ENCODE measurements around the gene ERI3. TPM values are rescaled to one million over a fixed set of nuclear protein-coding genes. Genes with fewer than 3 reads are reported as not detected.

ERI3 gene
- polyA plus RNA-seq, 3 donors, result 26.4 to 35.0 (median 26.6) TPM

DNA sequence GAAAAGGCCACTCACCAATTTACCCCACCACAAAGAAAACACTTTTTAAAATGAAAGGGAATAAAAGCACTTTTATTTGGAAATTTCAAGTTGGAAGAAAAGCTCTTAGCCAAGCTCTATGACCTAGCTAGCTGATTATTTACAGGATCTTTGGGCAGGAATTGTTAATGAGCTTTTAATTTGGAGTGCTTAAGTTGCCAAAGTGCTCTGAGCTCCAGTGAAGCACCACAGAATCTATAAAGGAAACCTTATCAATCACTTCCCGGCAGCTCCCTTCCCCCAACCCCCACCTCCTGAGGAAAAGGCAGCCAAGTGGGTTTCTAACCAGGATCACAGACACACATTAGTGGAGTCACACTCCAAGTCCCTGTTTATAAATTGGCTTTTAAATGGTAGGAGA, 1.5 kb downstream of the ERI3 start:
- Mint-ChIP-seq H3K9me3 (no peaks in the 10 kb centered on the region), H3K36me3 (peaks cover 3 to 5% of the 10 kb centered on the region in 2 donors), H3K27ac (peak overlapping the region in 2 of 7 donors; percentile 19 to 50), H3K27me3 (ENCODE audit: low read depth in 3 of 3) (no peaks in the 10 kb centered on the region), H3K4me3 (no peak overlapping the region), H3K4me1 (peaks cover 20% of the 10 kb centered on the region)
- DNase-seq, result no peak
- no peaks in the 10 kb centered on the region for H4K20me1 ChIP-seq (ENCODE audit: insufficient read depth, low read length)
- WGBS (ENCODE audit: insufficient coverage), result no CpG with 5 or more reads among the region's 1 CpG
- H2AFZ ChIP-seq (ENCODE audit: insufficient read depth, low read depth, low read length, poor library complexity, severe bottlenecking), result no peak overlapping the region
- H3K9ac ChIP-seq (ENCODE audit: insufficient read depth, low read length, poor library complexity, severe bottlenecking), result no peak overlapping the region
- no peaks in the 10 kb centered on the region for H3K9me3 ChIP-seq (replicated peaks in 1 of 2; ENCODE audit: control insufficient read depth in 1 of 2, insufficient read depth in 1 of 2, low read length in 2 of 2)
- no peak overlapping the region for H3K27ac ChIP-seq (ENCODE audit: low read depth in 1 of 2, low read length in 2 of 2)
- TF ChIP-seq, protein P1, sequence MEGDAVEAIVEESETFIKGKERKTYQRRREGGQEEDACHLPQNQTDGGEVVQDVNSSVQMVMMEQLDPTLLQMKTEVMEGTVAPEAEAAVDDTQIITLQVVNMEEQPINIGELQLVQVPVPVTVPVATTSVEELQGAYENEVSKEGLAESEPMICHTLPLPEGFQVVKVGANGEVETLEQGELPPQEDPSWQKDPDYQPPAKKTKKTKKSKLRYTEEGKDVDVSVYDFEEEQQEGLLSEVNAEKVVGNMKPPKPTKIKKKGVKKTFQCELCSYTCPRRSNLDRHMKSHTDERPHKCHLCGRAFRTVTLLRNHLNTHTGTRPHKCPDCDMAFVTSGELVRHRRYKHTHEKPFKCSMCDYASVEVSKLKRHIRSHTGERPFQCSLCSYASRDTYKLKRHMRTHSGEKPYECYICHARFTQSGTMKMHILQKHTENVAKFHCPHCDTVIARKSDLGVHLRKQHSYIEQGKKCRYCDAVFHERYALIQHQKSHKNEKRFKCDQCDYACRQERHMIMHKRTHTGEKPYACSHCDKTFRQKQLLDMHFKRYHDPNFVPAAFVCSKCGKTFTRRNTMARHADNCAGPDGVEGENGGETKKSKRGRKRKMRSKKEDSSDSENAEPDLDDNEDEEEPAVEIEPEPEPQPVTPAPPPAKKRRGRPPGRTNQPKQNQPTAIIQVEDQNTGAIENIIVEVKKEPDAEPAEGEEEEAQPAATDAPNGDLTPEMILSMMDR (IDR thresholded peaks at IDR 0.05), result no peak
- H3K36me3 ChIP-seq (replicated peaks in 1 of 2; ENCODE audit: control insufficient read depth in 1 of 2, insufficient read depth in 2 of 2, low read length in 2 of 2), result no peaks in the 10 kb centered on the region
- H3K4me3 ChIP-seq (replicated peaks in 1 of 3; ENCODE audit: low read depth in 2 of 3, low read length in 3 of 3), result no peak overlapping the region
- no peaks in the 10 kb centered on the region for H3K27me3 ChIP-seq (ENCODE audit: control insufficient read depth in 2 of 2, insufficient read depth in 2 of 2, low read length in 2 of 2)
- intact Hi-C loops (cut with micrococcal nuclease), result loop anchor here (1.0 to 10.0 kb wide), 3 partner anchors 139 to 379 kb away; partner anchors contain the start of genes ATP6V0B (in 1 of the 2), B4GALT2 (in 1 of the 2), DMAP1 (in 1 of the 2) and DPH2 (in 1 of the 2)
- H3K79me2 ChIP-seq (ENCODE audit: insufficient read depth, low read length), result peaks cover 20% of the 10 kb centered on the region
- no peak overlapping the region for H3K4me2 ChIP-seq (replicated peaks; ENCODE audit: extremely low read depth, low read length, poor library complexity, severe bottlenecking)
- peaks cover 11 to 17% of the 10 kb centered on the region in 2 donors for H3K4me1 ChIP-seq (ENCODE audit: control insufficient read depth in 1 of 2, insufficient read depth in 2 of 2, low read length in 2 of 2)

DNA sequence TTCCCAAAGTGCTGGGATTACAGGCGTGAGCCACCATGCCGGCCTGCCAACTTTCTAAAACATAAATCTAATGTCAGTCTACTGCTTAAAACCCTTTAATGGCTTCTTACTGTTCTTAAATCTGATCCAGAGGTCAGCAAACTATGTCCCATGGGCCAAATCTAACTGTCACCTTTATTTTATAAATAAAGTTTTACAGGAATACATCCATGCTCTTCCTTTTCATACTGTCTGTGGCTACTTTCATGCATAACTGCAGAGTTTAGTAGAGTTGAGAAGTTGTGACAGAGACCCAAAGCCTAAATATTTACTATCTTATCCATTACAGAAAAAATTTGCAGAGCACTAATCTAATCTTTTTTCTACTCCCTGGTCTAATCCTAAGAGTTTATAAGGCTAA, 3.8 kb downstream of the ERI3 start:
- Histone ChIP-seq H3K9ac (ENCODE audit: insufficient read depth, low read length, poor library complexity, severe bottlenecking) (no peak overlapping the region), H2AFZ (ENCODE audit: insufficient read depth, low read depth, low read length, poor library complexity, severe bottlenecking) (no peak overlapping the region), H3K27me3 (ENCODE audit: control insufficient read depth in 2 of 2, insufficient read depth in 2 of 2, low read length in 2 of 2) (no peaks in the 10 kb centered on the region), H3K4me3 (replicated peaks in 1 of 3; ENCODE audit: low read depth in 2 of 3, low read length in 3 of 3) (no peak overlapping the region), H4K20me1 (ENCODE audit: insufficient read depth, low read length) (no peaks in the 10 kb centered on the region), H3K27ac (ENCODE audit: low read depth in 1 of 2, low read length in 2 of 2) (no peak overlapping the region), H3K9me3 (replicated peaks in 1 of 2; ENCODE audit: control insufficient read depth in 1 of 2, insufficient read depth in 1 of 2, low read length in 2 of 2) (no peaks in the 10 kb centered on the region), H3K4me1 (ENCODE audit: control insufficient read depth in 1 of 2, insufficient read depth in 2 of 2, low read length in 2 of 2) (peaks cover 11 to 17% of the 10 kb centered on the region in 2 donors), H3K4me2 (replicated peaks; ENCODE audit: extremely low read depth, low read length, poor library complexity, severe bottlenecking) (no peak overlapping the region), H3K36me3 (replicated peaks in 1 of 2; ENCODE audit: control insufficient read depth in 1 of 2, insufficient read depth in 2 of 2, low read length in 2 of 2) (no peaks in the 10 kb centered on the region), H3K79me2 (ENCODE audit: insufficient read depth, low read length) (peaks cover 20% of the 10 kb centered on the region)
- 100% methylated on average over 2 of the region's 2 CpGs for WGBS (ENCODE audit: insufficient coverage)
- Mint-ChIP-seq H3K9me3 (no peaks in the 10 kb centered on the region), H3K36me3 (peaks cover 3 to 8% of the 10 kb centered on the region in 2 donors), H3K4me3 (no peak overlapping the region), H3K4me1 (peaks cover 20% of the 10 kb centered on the region), H3K27ac (peak overlapping the region in 1 of 7 donors; percentile 73), H3K27me3 (ENCODE audit: low read depth in 3 of 3) (no peaks in the 10 kb centered on the region)
- TF ChIP-seq, protein P1 (IDR thresholded peaks at IDR 0.05), result no peak
- no peak for DNase-seq
- intact Hi-C loops (cut with micrococcal nuclease), result loop anchor here (10.0 kb wide), 2 partner anchors 136 to 376 kb away; partner anchors contain the start of genes ATP6V0B (in 1 of the 2), B4GALT2 (in 1 of the 2), DMAP1 (in 1 of the 2) and DPH2 (in 1 of the 2)
